ENCODE results near the gene PPP4R4. TPM values are rescaled to one million over a fixed set of nuclear protein-coding genes. Genes with fewer than 3 reads are reported as not detected.

PPP4R4 gene
- total and polyA plus RNA-seq, 10 donors, result 0.05 to 0.94 (median 0.13) TPM; not detected in 3

- Histone ChIP-seq H3K9me3 (no peaks in the 10 kb centered on the region), H3K27ac (no peak overlapping the region), H3K4me1 (no peaks in the 10 kb centered on the region), H3K4me3 (no peak overlapping the region), H3K36me3 (no peaks in the 10 kb centered on the region), H3K27me3 (replicated peaks in 1 of 7) (peaks cover 0 to 7% (median 0%) of the 10 kb centered on the region in 7 donors)
- no peak for DNase-seq
- intact Hi-C loops (cut with DNase I; ENCODE audit: low total_unique reads), result no loop called here
- TF ChIP-seq CTCF (IDR thresholded peaks at IDR 0.05 in 8 of 11, conservative IDR thresholded peaks at IDR 0.05 in 3 of 11) (no peak), POLR2AphosphoS5 (IDR thresholded peaks at IDR 0.05) (no peak)
- WGBS, 5 donors, result 69 to 93% (median 82%) methylated on average over 2 of the region's 2 CpGs
Measured at GRCh38 chr14:94328196-94328595, 154.1 kb downstream of the PPP4R4 start.

Other genes with a start within 250 kb of the PPP4R4 start
- not detected for gene FAM181A, start 247.0 kb upstream of the PPP4R4 start, total RNA-seq
- not detected for gene FAM181A, start 247.0 kb upstream of the PPP4R4 start, polyA plus RNA-seq
- gene ASB2, start 197.8 kb upstream of the PPP4R4 start, total RNA-seq, result 10 to 100 TPM in 5 of 7 donors, 1 to 10 TPM in 2; 9.8 to 18.0 (median 13.5) TPM
- gene ASB2, start 197.8 kb upstream of the PPP4R4 start, polyA plus RNA-seq, result 1 to 10 TPM; 6.6 to 9.5 (median 6.9) TPM
- gene CCDC197, start 177.0 kb upstream of the PPP4R4 start, total RNA-seq, result not detected
- gene CCDC197, start 177.0 kb upstream of the PPP4R4 start, polyA plus RNA-seq, result not detected
- gene OTUB2, start 148.0 kb upstream of the PPP4R4 start, total RNA-seq, result 1 to 10 TPM in 2 of 7 donors, under 1 TPM in 5; 0.23 to 1.1 (median 0.56) TPM
- under 1 TPM; 0.07 to 0.29 (median 0.08) TPM for gene OTUB2, start 148.0 kb upstream of the PPP4R4 start, polyA plus RNA-seq
- 100 to 1,000 TPM; 168 to 251 (median 209) TPM for gene DDX24, start 93.1 kb upstream of the PPP4R4 start, total RNA-seq
- gene DDX24, start 93.1 kb upstream of the PPP4R4 start, polyA plus RNA-seq, result 100 to 1,000 TPM in 1 of 3 donors, 10 to 100 TPM in 2; 70.8 to 103 (median 91.8) TPM
- gene IFI27L1, start 93.0 kb upstream of the PPP4R4 start, total RNA-seq, result 10 to 100 TPM in 6 of 7 donors, 1 to 10 TPM in 1; 4.4 to 16.1 (median 11.4) TPM
- 10 to 100 TPM in 2 of 3 donors, 1 to 10 TPM in 1; 7.5 to 18.8 (median 13.9) TPM for gene IFI27L1, start 93.0 kb upstream of the PPP4R4 start, polyA plus RNA-seq
- gene IFI27, start 63.6 kb upstream of the PPP4R4 start, total RNA-seq, result 100 to 1,000 TPM; 304 to 893 (median 750) TPM
- gene IFI27, start 63.6 kb upstream of the PPP4R4 start, polyA plus RNA-seq, result 1,000 to 10,000 TPM in 1 of 3 donors, 100 to 1,000 TPM in 2; 371 to 1,170 (median 689) TPM
- gene IFI27L2, start 44.7 kb upstream of the PPP4R4 start, total RNA-seq, result 10 to 100 TPM; 40.6 to 93.1 (median 49.9) TPM
- 100 to 1,000 TPM; 118 to 137 (median 124) TPM for gene IFI27L2, start 44.7 kb upstream of the PPP4R4 start, polyA plus RNA-seq
- gene SERPINA10, start 118.9 kb downstream of the PPP4R4 start, total RNA-seq, result not detected
- not detected for gene SERPINA10, start 118.9 kb downstream of the PPP4R4 start, polyA plus RNA-seq
- not detected for gene SERPINA6, start 149.0 kb downstream of the PPP4R4 start, total RNA-seq
- gene SERPINA6, start 149.0 kb downstream of the PPP4R4 start, polyA plus RNA-seq, result not detected
- gene SERPINA2, start 192.4 kb downstream of the PPP4R4 start, total RNA-seq, result not detected
- not detected for gene SERPINA2, start 192.4 kb downstream of the PPP4R4 start, polyA plus RNA-seq
- 100 to 1,000 TPM; 167 to 701 (median 241) TPM for gene SERPINA1, start 214.3 kb downstream of the PPP4R4 start, total RNA-seq
- 10 to 100 TPM; 28.4 to 60.7 (median 43.8) TPM for gene SERPINA1, start 214.3 kb downstream of the PPP4R4 start, polyA plus RNA-seq

Measured in spleen (tissue), 11 donors.